ENCODE measurements around the gene DNAH9. TPM values are rescaled to one million over a fixed set of nuclear protein-coding genes. Genes with fewer than 3 reads are reported as not detected.

Gene DNAH9
- total RNA-seq, 1 experiment from 2014 or later, result 0.22 TPM

- H3K4me1 ChIP-seq (ENCODE audit: insufficient read depth, low read length), result no peaks in the 10 kb centered on the region
- H3K18ac ChIP-seq (ENCODE audit: insufficient read length, low read depth, low read length), result no peak overlapping the region
- WGBS (ENCODE audit: extremely low coverage, insufficient read length, low lambda C conversion rate), result no CpG with 5 or more reads among the region's 5 CpGs
- Mint-ChIP-seq H3K36me3 (ENCODE audit: insufficient read depth in 1 of 3, low read depth in 3 of 3) (no peaks in the 10 kb centered on the region), H3K27ac (no peak overlapping the region), H3K4me3 (no peak overlapping the region), H3K27me3 (ENCODE audit: low read depth) (no peaks in the 10 kb centered on the region), H3K4me1 (peaks cover 2 to 3% of the 10 kb centered on the region in 2 experiments; a peak in 1 of 4 replicates), H3K9me3 (no peaks in the 10 kb centered on the region; a peak in 1 of 5 replicates)
- no peak overlapping the region for H2BK20ac ChIP-seq (ENCODE audit: low read depth, low read length, poor library complexity, severe bottlenecking)
- H3K79me1 ChIP-seq (ENCODE audit: insufficient read depth, low read depth, low read length, poor library complexity, severe bottlenecking), result no peaks in the 10 kb centered on the region
- H3K14ac ChIP-seq (ENCODE audit: insufficient read depth, low read length), result no peak overlapping the region
- no peaks in the 10 kb centered on the region for H3K9me3 ChIP-seq (ENCODE audit: control insufficient read depth, low read depth, low read length)
- H4K8ac ChIP-seq (replicated peaks; ENCODE audit: insufficient read length, low read depth, low read length), result no peak overlapping the region
- no peaks in the 10 kb centered on the region for H4K20me1 ChIP-seq (ENCODE audit: control insufficient read depth, insufficient read depth, insufficient read length)
- no peak for TF ChIP-seq CTCF (conservative IDR thresholded peaks at IDR 0.05)
- H3K23ac ChIP-seq (ENCODE audit: insufficient read length, low read depth, low read length), result no peak overlapping the region
- no peaks in the 10 kb centered on the region for H3K27me3 ChIP-seq (ENCODE audit: insufficient read depth, low read length)
- no peak overlapping the region for H3K4me2 ChIP-seq (ENCODE audit: insufficient read depth, insufficient read length, low read length)
- DNase-seq, result no peak
- no peak overlapping the region for H2BK15ac ChIP-seq (ENCODE audit: low read depth, low read length)
- H3K23me2 ChIP-seq (ENCODE audit: insufficient read length, low read depth, low read length, poor library complexity, severe bottlenecking), result no peaks in the 10 kb centered on the region
- H3K27ac ChIP-seq (ENCODE audit: insufficient read length, low read depth, low read length), result no peak overlapping the region
- no peak overlapping the region for H4K91ac ChIP-seq (ENCODE audit: insufficient read length, low read depth, low read length)
- H2AFZ ChIP-seq (ENCODE audit: low read length), result no peak overlapping the region
- H3K9ac ChIP-seq (ENCODE audit: extremely low read depth, insufficient read length, low read length), result no peak overlapping the region
- H2BK120ac ChIP-seq (ENCODE audit: low read depth, low read length, poor library complexity, severe bottlenecking), result no peak overlapping the region
- no peaks in the 10 kb centered on the region for H3K79me2 ChIP-seq (ENCODE audit: insufficient read depth, low read length)
- no peak overlapping the region for H2AK5ac ChIP-seq (ENCODE audit: insufficient read length, low read length)
- no peak overlapping the region for H3T11ph ChIP-seq (ENCODE audit: low read length)
- no peak overlapping the region for H3K56ac ChIP-seq (ENCODE audit: insufficient read length, low read depth, low read length)
- H4K5ac ChIP-seq (ENCODE audit: insufficient read length, low read depth, low read length), result no peak overlapping the region
- H2BK5ac ChIP-seq (ENCODE audit: insufficient read length, low read length), result no peak overlapping the region
- H3K4ac ChIP-seq (ENCODE audit: low read depth, low read length), result no peak overlapping the region
- no peak overlapping the region for H2BK12ac ChIP-seq (ENCODE audit: insufficient read length, low read depth, low read length)
Observed at GRCh38 chr17:11739351-11739750, 141.1 kb downstream of the DNAH9 start.
